ENCODE data around the gene H2BK1.

The H2BK1 gene

GRCh38 chr7:151177310-151177709, 33.0 kb downstream of the H2BK1 start:
- DNase-seq (ENCODE audit: low spot score): no peak

GRCh38 chr7:151176401-151176800, 33.9 kb downstream of the H2BK1 start:
- DNase-seq (ENCODE audit: low spot score): no peak

- no peak for DNase-seq (ENCODE audit: low spot score)
These were observed 34.4 kb downstream of the H2BK1 start for GRCh38 chr7:151175793-151176311.

GRCh38 chr7:151175047-151175792, 35.1 kb downstream of the H2BK1 start:
- no peak for DNase-seq (ENCODE audit: low spot score)

GRCh38 chr7:151174246-151175046, 35.8 kb downstream of the H2BK1 start:
- no peak for DNase-seq (ENCODE audit: low spot score)

- no peak for DNase-seq (ENCODE audit: low spot score)
These were observed 36.7 kb downstream of the H2BK1 start for GRCh38 chr7:151173386-151174245.

- DNase-seq (ENCODE audit: low spot score): peak; percentile 73
These were observed 37.8 kb downstream of the H2BK1 start for GRCh38 chr7:151172273-151173141.

GRCh38 chr7:151168787-151169162, 41.5 kb downstream of the H2BK1 start:
- no peak for DNase-seq (ENCODE audit: low spot score)

GRCh38 chr7:151168003-151168786, 42.1 kb downstream of the H2BK1 start:
- peak; percentile 51 for DNase-seq (ENCODE audit: low spot score)

GRCh38 chr7:151167197-151167961, 42.9 kb downstream of the H2BK1 start, which contains the start of gene GBX1:
Gene GBX1 (minus strand): TSS chr7:151167694. CDS start chr7:151167548, 146 bp downstream.
- no peak for DNase-seq (ENCODE audit: low spot score)

GRCh38 chr7:151166629-151167196, 43.6 kb downstream of the H2BK1 start:
- no peak for DNase-seq (ENCODE audit: low spot score)

- DNase-seq (ENCODE audit: low spot score): no peak
These were observed 48.5 kb downstream of the H2BK1 start for GRCh38 chr7:151161757-151162156.

All from CD4-positive, alpha-beta T cell treated with Interleukin-15 for 4 hours (primary cell).